ENCODE results near the gene KAT2A. TPM values are rescaled to one million over a fixed set of nuclear protein-coding genes. Genes with fewer than 3 reads are reported as not detected.

The KAT2A gene
- total and polyA plus RNA-seq, 9 of the 15 experiments (the other 6 are each of a cell fraction or from before 2014, with no cell fraction given) = 1.5 to 80.4 (median 31.9) TPM

GRCh38 chr17:42078396-42079043 lies 42.6 kb downstream of the KAT2A start (continued):
- TF ChIP-seq ZBTB40 (IDR thresholded peaks at IDR 0.05) (no peak), ZBTB40 (CRISPR knock-in tag; IDR thresholded peaks at IDR 0.05) (no peak), MITF (IDR thresholded peaks at IDR 0.05) (no peak), RBM34 (IDR thresholded peaks at IDR 0.05; ENCODE audit: borderline replicate concordance, insufficient read depth, low read length) (no peak), POU5F1 (IDR thresholded peaks at IDR 0.05; ENCODE audit: borderline replicate concordance, low read depth, low read length, partially characterized antibody) (no peak), ATF1 (CRISPR knock-in tag; IDR thresholded peaks at IDR 0.05) (no peak), ATF1 (tag; IDR thresholded peaks at IDR 0.05) (no peak), MAFF (IDR thresholded peaks at IDR 0.05; ENCODE audit: low read length) (peak; percentile 72), FOXJ2 (tag; IDR thresholded peaks at IDR 0.05) (no peak), U2AF2 (optimal IDR thresholded peaks at IDR 0.05; ENCODE audit: low read depth, low read length) (no peak), SRSF7 (optimal IDR thresholded peaks at IDR 0.05; ENCODE audit: low read depth, low read length) (no peak), ZNF764 (CRISPR knock-in tag; IDR thresholded peaks at IDR 0.05; ENCODE audit: low read depth) (no peak), ZBTB5 (IDR thresholded peaks at IDR 0.05) (no peak), ZNF57 (CRISPR knock-in tag; IDR thresholded peaks at IDR 0.05) (no peak), THRAP3 (IDR thresholded peaks at IDR 0.05; ENCODE audit: borderline replicate concordance) (no peak), ZNF76 (CRISPR knock-in tag; IDR thresholded peaks at IDR 0.05; ENCODE audit: borderline replicate concordance) (no peak), PHB (CRISPR knock-in tag; IDR thresholded peaks at IDR 0.05) (no peak), KDM1A (IDR thresholded peaks at IDR 0.05) (0 out of 4 replicates have a peak, but pooled peaks of 1 of the 2 experiments have one; percentile 17)
